ENCODE data around the gene GJD4.

- TF ChIP-seq POLR2AphosphoS5 (IDR thresholded peaks at IDR 0.05; ENCODE audit: low read depth, low read length) (no peak), POLR2A (IDR thresholded peaks at IDR 0.05; ENCODE audit: low read depth, low read length) (no peak)
These were observed 47.7 kb downstream of the GJD4 start for GRCh38 chr10:35652824-35653223.

All from GM12892 (cell line).